GM12878 (cell line): ENCODE measurements around the gene SLC2A5. TPM values are rescaled to one million over a fixed set of nuclear protein-coding genes. Genes with fewer than 3 reads are reported as not detected.

Experiments
- ATF7 ChIP-seq: fragments of 450-650 bp; IDR thresholded peaks from 2 replicates; pipeline ENCODE4 v1.6.1; 2016; ENCODE audit warnings: low read depth, mild to moderate bottlenecking
- CEBPB ChIP-seq, 2 experiments: fragments of 150-350 bp in 1 of 2; IDR thresholded peaks; 2 replicates each; pipeline ENCODE4 v1.6.1; 2012 to 2014; ENCODE audit warnings: low read depth in 2 of 2, low read length in 2 of 2, borderline replicate concordance in 1 of 2, inconsistent platforms in 1 of 2
- EED ChIP-seq: sonication (generic); IDR thresholded peaks from 2 replicates; pipeline ENCODE4 v1.6.1; 2016; ENCODE audit warnings: antibody characterized with exemption, low read depth
- EGR1 ChIP-seq, 2 experiments: IDR thresholded peaks; 1 replicate in 1 of 2; 2 replicates in 1 of 2; pipeline ENCODE4 v1.6.1; 2011 to 2012; ENCODE audit warnings: low read depth in 2 of 2, low read length in 2 of 2, borderline replicate concordance in 1 of 2, mild to moderate bottlenecking in 1 of 2, moderate library complexity in 1 of 2
- IKZF1 ChIP-seq: fragments of 450-650 bp; conservative IDR thresholded peaks from 2 replicates; pipeline ENCODE4 v1.6.1; 2017; ENCODE audit warnings: antibody characterized with exemption, mild to moderate bottlenecking
- IRF3 ChIP-seq: fragments of 450-650 bp; IDR thresholded peaks from 2 replicates; pipeline ENCODE4 v1.6.1; 2014; ENCODE audit warnings: mild to moderate bottlenecking
- KDM1A ChIP-seq: fragments of 200-600 bp; sonication (generic); IDR thresholded peaks from 2 replicates; pipeline ENCODE4 v1.6.1; 2016; ENCODE audit warnings: borderline replicate concordance
- MEF2B ChIP-seq: fragments of 450-650 bp; IDR thresholded peaks from 2 replicates; pipeline ENCODE4 v1.6.1; 2018; ENCODE audit warnings: mild to moderate bottlenecking, moderate library complexity; ENCODE audit not compliant: partially characterized antibody, poor library complexity, severe bottlenecking
- MYB ChIP-seq: fragments of 150-350 bp; IDR thresholded peaks from 2 replicates; pipeline ENCODE4 v1.6.1; 2014; ENCODE audit warnings: mild to moderate bottlenecking, low read depth, low read length, borderline replicate concordance
- NFXL1 ChIP-seq: fragments of 450-650 bp; IDR thresholded peaks from 2 replicates; pipeline ENCODE4 v1.6.1; 2017; ENCODE audit warnings: antibody characterized with exemption, mild to moderate bottlenecking, borderline replicate concordance
- NR2C2 ChIP-seq: IDR thresholded peaks from 2 replicates; pipeline ENCODE4 v1.6.1; 2011; ENCODE audit warnings: borderline replicate concordance, low read depth; ENCODE audit not compliant: control insufficient read depth, insufficient read length
- NR2F1 ChIP-seq: fragments of 450-650 bp; conservative IDR thresholded peaks from 2 replicates; pipeline ENCODE4 v1.6.1; 2017; ENCODE audit warnings: mild to moderate bottlenecking
- PAX5 ChIP-seq: IDR thresholded peaks from 2 replicates; pipeline ENCODE4 v1.6.1; 2011; ENCODE audit warnings: low read depth, low read length, borderline replicate concordance
- RBBP5 ChIP-seq: fragments of 200-600 bp; sonication (generic); conservative IDR thresholded peaks from 2 replicates; pipeline ENCODE4 v1.6.1; 2016
- RELB ChIP-seq: fragments of 450-650 bp; IDR thresholded peaks from 2 replicates; pipeline ENCODE4 v1.6.1; 2017; ENCODE audit warnings: low read depth, mild to moderate bottlenecking, moderate library complexity
- SIN3A ChIP-seq: IDR thresholded peaks from 2 replicates; pipeline ENCODE4 v1.6.1; 2012; ENCODE audit warnings: low read depth, low read length, improper control_type of control experiment
- SREBF1 ChIP-seq: IDR thresholded peaks from 2 replicates; pipeline ENCODE4 v1.6.1; 2012; ENCODE audit warnings: mild to moderate bottlenecking, low read length
- STAT1 ChIP-seq: fragments of 450-650 bp; conservative IDR thresholded peaks from 2 replicates; pipeline ENCODE4 v1.6.1; 2014; ENCODE audit warnings: antibody characterized with exemption, mild to moderate bottlenecking
- USF2 ChIP-seq: IDR thresholded peaks from 2 replicates; pipeline ENCODE4 v1.6.1; 2011; ENCODE audit warnings: low read depth, low read length, improper control_type of control experiment, borderline replicate concordance
- WRNIP1 ChIP-seq: IDR thresholded peaks from 2 replicates; pipeline ENCODE4 v1.6.1; 2011; ENCODE audit warnings: low read depth, low read length, improper control_type of control experiment, borderline replicate concordance
- ZNF207 ChIP-seq: fragments of 450-650 bp; IDR thresholded peaks from 2 replicates; pipeline ENCODE4 v1.6.1; 2014; ENCODE audit warnings: antibody characterized with exemption, mild to moderate bottlenecking, borderline replicate concordance
- ZNF217 ChIP-seq: fragments of 450-650 bp; IDR thresholded peaks from 2 replicates; pipeline ENCODE4 v1.6.1; 2017; ENCODE audit warnings: antibody characterized with exemption, mild to moderate bottlenecking
- ZNF24 ChIP-seq: fragments of 450-650 bp; IDR thresholded peaks from 2 replicates; pipeline ENCODE4 v1.6.1; 2017; ENCODE audit warnings: antibody characterized with exemption, mild to moderate bottlenecking
- polyA plus RNA-seq, 11 experiments: library from polyadenylated mRNA; depleted of rRNA in 4 of 11; unstranded in 6 of 11; stranded (reverse) in 5 of 11; fragments of >200 nt; fragmentation: Nextera tagmentation in 4 of 11; fragmentation: Illumina TruSeq in 1 of 11; extraction: Ambion mirVana in 4 of 11; extraction: Trizol in 1 of 11; gene quantifications; 1 replicate in 1 of 11; 2 replicates in 10 of 11; pipeline versions ENCODE4 v1.2.1 to v1.2.3, GENCODE V29; 2011 to 2016; ENCODE audit warnings: inconsistent platforms in 2 of 11, missing spikeins in 2 of 11, low read depth in 1 of 11
- total RNA-seq, 4 experiments: library from RNA; depleted of rRNA in 3 of 4; stranded (reverse); fragments of >200 nt in 3 of 4; fragmentation: Illumina TruSeq in 1 of 4; extraction: Trizol in 1 of 4; gene quantifications; 2 replicates each; pipeline versions ENCODE4 v1.2.1 to v1.2.3, GENCODE V29; 2013 to 2021
- TF ChIP-seq, protein P1 (sequence below): fragments of 450-650 bp; IDR thresholded peaks from 2 replicates; pipeline ENCODE4 v1.6.1; 2017; ENCODE audit warnings: mild to moderate bottlenecking, low read depth, inconsistent platforms; ENCODE audit not compliant: poor library complexity, severe bottlenecking
- TF ChIP-seq, protein P2 (sequence below): IDR thresholded peaks from 2 replicates; pipeline ENCODE4 v1.6.1; 2011; ENCODE audit warnings: mild to moderate bottlenecking, low read depth, low read length, moderate library complexity; ENCODE audit not compliant: insufficient replicate concordance

Gene SLC2A5
- total and polyA plus RNA-seq, 10 of the 15 experiments (the other 5 are each of a cell fraction or from before 2014, with no cell fraction given), result 4.5 to 76.6 (median 23.9) TPM

GRCh38 chr1:9010781-9011323 lies 58.6 kb downstream of the SLC2A5 start (continued):
- TF ChIP-seq ZNF217, result no peak
- TF ChIP-seq NFXL1, result no peak
- no peak for TF ChIP-seq ZNF207
- no peak for TF ChIP-seq RBBP5
- no peak for TF ChIP-seq ZNF24
- no peak for TF ChIP-seq ATF7
- no peak for TF ChIP-seq IRF3
- TF ChIP-seq, protein P1, sequence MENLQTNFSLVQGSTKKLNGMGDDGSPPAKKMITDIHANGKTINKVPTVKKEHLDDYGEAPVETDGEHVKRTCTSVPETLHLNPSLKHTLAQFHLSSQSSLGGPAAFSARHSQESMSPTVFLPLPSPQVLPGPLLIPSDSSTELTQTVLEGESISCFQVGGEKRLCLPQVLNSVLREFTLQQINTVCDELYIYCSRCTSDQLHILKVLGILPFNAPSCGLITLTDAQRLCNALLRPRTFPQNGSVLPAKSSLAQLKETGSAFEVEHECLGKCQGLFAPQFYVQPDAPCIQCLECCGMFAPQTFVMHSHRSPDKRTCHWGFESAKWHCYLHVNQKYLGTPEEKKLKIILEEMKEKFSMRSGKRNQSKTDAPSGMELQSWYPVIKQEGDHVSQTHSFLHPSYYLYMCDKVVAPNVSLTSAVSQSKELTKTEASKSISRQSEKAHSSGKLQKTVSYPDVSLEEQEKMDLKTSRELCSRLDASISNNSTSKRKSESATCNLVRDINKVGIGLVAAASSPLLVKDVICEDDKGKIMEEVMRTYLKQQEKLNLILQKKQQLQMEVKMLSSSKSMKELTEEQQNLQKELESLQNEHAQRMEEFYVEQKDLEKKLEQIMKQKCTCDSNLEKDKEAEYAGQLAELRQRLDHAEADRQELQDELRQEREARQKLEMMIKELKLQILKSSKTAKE, result peak; percentile 12
- TF ChIP-seq MEF2B, result peak; percentile 86
- TF ChIP-seq IKZF1, result peak; percentile 75
- TF ChIP-seq RELB, result peak; percentile 55; the same call in 1 of the 2 replicates
- no peak for TF ChIP-seq STAT1
- TF ChIP-seq NR2F1, result peak; percentile 82
- TF ChIP-seq EGR1 (IDR thresholded peaks at IDR 0.05; ENCODE audit: borderline replicate concordance in 1 of 2, low read depth in 2 of 2, low read length in 2 of 2), result no peak
- TF ChIP-seq MYB, result no peak
- no peak for TF ChIP-seq CEBPB (IDR thresholded peaks at IDR 0.05; ENCODE audit: borderline replicate concordance in 1 of 2, low read depth in 2 of 2, low read length in 2 of 2)
- TF ChIP-seq EED, result no peak
- no peak for TF ChIP-seq KDM1A
- TF ChIP-seq WRNIP1, result no peak
- TF ChIP-seq PAX5, result peak; percentile 18; the same call in 1 of the 2 replicates
- no peak for TF ChIP-seq SREBF1
- no peak for TF ChIP-seq SIN3A
- no peak for TF ChIP-seq USF2
- no peak for TF ChIP-seq NR2C2
- TF ChIP-seq, protein P2, sequence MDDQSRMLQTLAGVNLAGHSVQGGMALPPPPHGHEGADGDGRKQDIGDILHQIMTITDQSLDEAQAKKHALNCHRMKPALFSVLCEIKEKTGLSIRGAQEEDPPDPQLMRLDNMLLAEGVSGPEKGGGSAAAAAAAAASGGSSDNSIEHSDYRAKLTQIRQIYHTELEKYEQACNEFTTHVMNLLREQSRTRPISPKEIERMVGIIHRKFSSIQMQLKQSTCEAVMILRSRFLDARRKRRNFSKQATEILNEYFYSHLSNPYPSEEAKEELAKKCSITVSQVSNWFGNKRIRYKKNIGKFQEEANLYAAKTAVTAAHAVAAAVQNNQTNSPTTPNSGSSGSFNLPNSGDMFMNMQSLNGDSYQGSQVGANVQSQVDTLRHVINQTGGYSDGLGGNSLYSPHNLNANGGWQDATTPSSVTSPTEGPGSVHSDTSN, result no peak
